ENCODE results near the gene ALDH1A2.

ALDH1A2 gene

GRCh38 chr15:57994221-57995049 is 71.1 kb downstream of the ALDH1A2 start:
- no peak for DNase-seq (ENCODE audit: low spot score)

- DNase-seq (ENCODE audit: low spot score) = no peak
These were observed 71.9 kb downstream of the ALDH1A2 start for GRCh38 chr15:57993409-57994145.

- DNase-seq (ENCODE audit: low spot score) = no peak
These were observed 72.7 kb downstream of the ALDH1A2 start for GRCh38 chr15:57992761-57993355.

- DNase-seq (ENCODE audit: low spot score) = no peak
These were observed 92.0 kb downstream of the ALDH1A2 start for GRCh38 chr15:57973534-57973933.

GRCh38 chr15:57972864-57973263 is 92.6 kb downstream of the ALDH1A2 start:
- DNase-seq (ENCODE audit: low spot score) = no peak

DNA sequence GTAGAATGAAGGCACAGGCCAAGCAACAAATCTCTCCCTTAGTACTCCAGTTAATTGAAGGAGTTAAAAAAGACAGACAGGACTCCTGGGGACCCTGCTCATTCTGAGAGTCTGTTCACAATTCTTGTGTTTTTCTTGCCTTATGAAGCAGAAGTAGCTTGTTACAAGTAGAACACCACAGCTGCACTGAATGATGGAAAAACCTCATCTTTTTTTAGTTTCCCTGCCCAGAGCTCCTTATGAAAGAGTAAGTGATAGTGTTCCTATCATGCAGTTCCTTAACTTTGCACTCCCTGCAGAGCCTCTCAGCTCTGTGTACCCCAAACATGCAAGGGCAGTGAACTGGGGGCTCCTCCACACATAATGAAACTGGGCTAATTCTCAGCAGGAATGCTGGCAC is 95.5 kb downstream of the ALDH1A2 start:
- no peak for DNase-seq (ENCODE audit: low spot score)

- DNase-seq (ENCODE audit: low spot score) = no peak
These were observed 96.2 kb downstream of the ALDH1A2 start for GRCh38 chr15:57969355-57969754.

- no peak for DNase-seq (ENCODE audit: low spot score)
These were observed 102.6 kb downstream of the ALDH1A2 start for GRCh38 chr15:57962887-57963286.

- DNase-seq (ENCODE audit: low spot score) = no peak
These were observed 103.6 kb downstream of the ALDH1A2 start for GRCh38 chr15:57961919-57962318.

GRCh38 chr15:57957113-57957512 is 108.4 kb downstream of the ALDH1A2 start:
- no peak for DNase-seq (ENCODE audit: low spot score)

GRCh38 chr15:57953874-57954273 is 111.6 kb downstream of the ALDH1A2 start:
- DNase-seq (ENCODE audit: low spot score) = no peak

GRCh38 chr15:57951328-57951932 is 114.1 kb downstream of the ALDH1A2 start:
- DNase-seq (ENCODE audit: low spot score) = no peak

DNA sequence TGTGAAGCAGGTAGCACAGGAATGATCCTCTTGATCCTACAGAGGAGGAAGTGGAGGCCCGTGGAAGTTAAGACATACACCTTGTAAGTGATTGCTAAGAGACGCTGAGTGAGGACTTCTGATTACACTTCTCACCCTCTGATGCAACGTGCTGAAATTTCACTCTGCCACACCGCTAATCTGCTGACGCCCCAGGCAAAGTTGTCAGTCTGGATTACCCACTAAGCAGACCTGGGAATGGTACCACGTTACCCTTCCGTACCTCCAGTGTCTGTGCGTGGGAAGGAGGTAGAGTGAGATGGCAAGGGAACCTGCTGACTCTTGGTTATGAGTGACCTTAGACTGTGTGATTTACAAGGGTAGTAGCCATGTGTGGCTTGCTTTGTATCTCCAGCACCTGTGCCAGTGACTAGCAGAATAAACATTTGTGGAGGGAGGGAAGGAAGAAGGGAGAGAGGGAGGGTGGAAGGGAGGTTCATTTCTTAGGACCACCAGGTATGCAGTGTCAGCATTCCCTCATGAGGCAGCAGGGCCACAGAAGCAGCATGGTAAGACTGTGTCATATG is 115.0 kb downstream of the ALDH1A2 start:
- no peak for DNase-seq (ENCODE audit: low spot score)

DNA sequence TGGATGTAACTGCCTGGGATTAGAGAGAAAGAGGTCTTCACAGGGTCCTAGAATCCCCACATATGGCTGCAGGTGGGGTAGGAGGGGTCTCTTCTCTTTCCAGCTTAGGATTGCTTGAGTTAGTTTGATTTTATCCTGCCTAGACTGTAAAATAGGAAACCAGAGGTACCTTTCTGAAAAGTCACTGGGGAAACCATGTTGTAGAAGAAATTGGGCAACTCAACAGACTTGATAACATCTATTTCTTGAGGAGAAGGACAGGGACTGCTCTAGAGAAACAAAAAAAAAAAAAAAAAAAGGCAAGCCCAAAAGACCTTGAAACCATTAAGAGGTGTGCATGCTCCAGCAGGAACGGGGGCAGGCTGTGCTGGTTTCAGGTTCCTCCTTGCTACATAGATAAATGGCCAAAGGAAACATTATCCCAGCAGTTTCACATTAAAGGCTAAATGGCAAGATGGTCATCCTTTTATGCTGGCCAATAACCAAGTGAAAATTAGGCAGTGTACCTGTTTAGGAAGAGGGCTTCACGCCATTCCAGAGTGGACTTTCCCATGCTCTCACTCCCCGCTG is 116.1 kb downstream of the ALDH1A2 start:
- no peak for DNase-seq (ENCODE audit: low spot score)

DNA sequence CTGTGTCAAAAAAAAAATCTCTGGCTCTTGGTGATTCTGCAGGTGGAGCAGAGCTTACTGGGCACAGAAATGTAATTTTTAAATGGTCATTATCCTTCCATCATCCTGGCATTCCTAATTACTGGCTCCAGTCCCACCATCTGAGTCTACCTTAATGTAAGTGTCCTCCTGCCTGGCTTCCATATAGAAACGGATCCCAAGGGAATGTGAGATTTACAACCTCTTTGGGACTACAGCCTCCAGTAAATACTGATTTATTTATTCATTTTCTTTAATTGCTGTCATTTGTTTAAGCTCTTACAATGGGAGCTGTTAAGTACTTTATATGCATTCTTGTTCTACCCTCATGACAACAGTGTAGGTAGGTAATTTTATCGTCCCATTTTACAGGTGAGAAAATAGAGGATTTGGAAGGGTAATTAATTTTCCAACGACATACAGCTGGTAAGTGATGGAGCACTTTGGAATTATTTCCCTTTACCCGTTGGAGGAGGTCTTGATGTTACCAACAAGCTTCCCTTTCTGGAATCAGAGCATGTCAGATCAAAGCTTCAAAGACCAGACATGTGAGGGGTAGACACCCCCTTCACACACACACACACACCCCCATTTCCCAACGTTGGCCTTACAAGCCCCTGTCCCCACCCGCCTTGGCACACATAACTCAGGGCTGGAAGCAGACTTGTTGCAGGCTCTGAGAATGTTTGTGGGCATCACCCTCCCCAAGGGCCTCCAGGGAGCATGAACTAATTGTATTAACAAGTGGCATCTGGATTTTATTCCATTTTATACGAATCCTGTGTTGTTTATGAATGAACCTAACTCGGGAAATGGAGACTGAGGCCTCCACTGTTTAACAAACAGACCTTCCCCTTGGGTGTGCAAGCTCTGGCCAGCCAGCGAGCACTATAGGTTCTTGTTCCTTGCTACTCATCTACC is 116.9 kb downstream of the ALDH1A2 start:
- DNase-seq (ENCODE audit: low spot score) = no peak

GRCh38 chr15:57947781-57948180 is 117.7 kb downstream of the ALDH1A2 start:
- no peak for DNase-seq (ENCODE audit: low spot score)

GRCh38 chr15:57947282-57947681 is 118.2 kb downstream of the ALDH1A2 start:
- DNase-seq (ENCODE audit: low spot score) = no peak

DNA sequence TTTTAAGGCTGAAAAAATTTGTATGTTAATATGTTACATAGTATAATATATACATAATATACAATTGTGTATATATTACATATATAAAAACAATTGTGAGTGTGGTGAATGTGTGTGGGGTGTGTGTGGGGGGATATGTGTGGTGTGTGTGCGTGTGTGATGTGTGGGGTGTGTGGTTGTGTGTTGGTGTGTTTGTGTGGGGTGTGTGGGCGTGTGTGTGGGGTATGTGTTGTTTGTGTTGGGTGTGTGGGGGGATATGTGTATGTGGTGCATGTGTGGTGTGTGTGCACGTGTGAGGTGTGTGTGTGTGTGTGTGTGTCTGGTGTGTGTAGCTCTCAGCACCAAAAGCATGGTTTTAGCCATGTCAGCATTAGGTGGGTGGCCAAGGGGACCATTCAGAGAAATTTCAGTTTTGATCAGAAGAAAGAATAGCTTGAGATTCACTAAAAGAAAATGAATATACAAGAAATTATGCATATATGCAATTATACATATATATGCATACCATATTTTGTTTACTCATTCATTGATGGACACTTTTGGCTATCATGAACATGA is 118.9 kb downstream of the ALDH1A2 start:
- DNase-seq (ENCODE audit: low spot score) = no peak

DNA sequence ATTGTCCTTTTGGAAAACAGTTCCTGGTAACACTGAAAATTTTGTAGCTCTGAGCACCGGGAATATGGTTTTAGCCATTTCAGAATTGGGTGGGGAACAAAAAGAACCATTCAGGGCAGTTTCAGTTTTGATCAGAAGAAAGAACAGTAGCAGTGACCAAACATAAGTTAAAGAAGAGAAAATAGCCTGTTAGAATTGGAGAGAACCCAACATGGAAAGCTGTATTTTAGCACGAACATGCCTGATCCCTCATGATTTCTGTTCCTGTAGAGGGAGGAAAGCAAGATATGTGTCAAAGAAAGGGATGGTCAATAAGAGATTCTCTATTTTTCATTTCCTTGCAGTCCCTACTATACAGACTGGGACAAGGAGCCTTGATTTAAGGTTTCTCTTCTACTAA is 119.9 kb downstream of the ALDH1A2 start:
- no peak for DNase-seq (ENCODE audit: low spot score)

- DNase-seq (ENCODE audit: low spot score) = no peak
These were observed 121.6 kb downstream of the ALDH1A2 start for GRCh38 chr15:57943754-57944420.

All from germinal center (tissue), 1 donor.